ENCODE measurements around the gene VAMP8.

The VAMP8 gene

GRCh38 chr2:85619617-85620016, 42.2 kb downstream of the VAMP8 start:
- no peak for DNase-seq (ENCODE audit: low spot score)

- DNase-seq (ENCODE audit: low spot score), result no peak
Measured at GRCh38 chr2:85621338-85621737, 44.0 kb downstream of the VAMP8 start.

- no peak for DNase-seq (ENCODE audit: low spot score)
Measured at GRCh38 chr2:85623991-85624390, 46.6 kb downstream of the VAMP8 start.

GRCh38 chr2:85628658-85629057, 51.3 kb downstream of the VAMP8 start:
- no peak for DNase-seq (ENCODE audit: low spot score)

- DNase-seq (ENCODE audit: low spot score), result no peak
Measured at GRCh38 chr2:85631316-85631715, 53.9 kb downstream of the VAMP8 start.

All from LoVo (cell line).